ENCODE results near the gene CKB.
A peak's percentile ranks its signal among the peaks of the same experiment; 100 is the strongest.
"Not testable (repeated sequence)": the region's sequence is repeated elsewhere in the genome, so short reads cannot be mapped to it uniquely, and the experiment has no call there.

Gene CKB

DNA sequence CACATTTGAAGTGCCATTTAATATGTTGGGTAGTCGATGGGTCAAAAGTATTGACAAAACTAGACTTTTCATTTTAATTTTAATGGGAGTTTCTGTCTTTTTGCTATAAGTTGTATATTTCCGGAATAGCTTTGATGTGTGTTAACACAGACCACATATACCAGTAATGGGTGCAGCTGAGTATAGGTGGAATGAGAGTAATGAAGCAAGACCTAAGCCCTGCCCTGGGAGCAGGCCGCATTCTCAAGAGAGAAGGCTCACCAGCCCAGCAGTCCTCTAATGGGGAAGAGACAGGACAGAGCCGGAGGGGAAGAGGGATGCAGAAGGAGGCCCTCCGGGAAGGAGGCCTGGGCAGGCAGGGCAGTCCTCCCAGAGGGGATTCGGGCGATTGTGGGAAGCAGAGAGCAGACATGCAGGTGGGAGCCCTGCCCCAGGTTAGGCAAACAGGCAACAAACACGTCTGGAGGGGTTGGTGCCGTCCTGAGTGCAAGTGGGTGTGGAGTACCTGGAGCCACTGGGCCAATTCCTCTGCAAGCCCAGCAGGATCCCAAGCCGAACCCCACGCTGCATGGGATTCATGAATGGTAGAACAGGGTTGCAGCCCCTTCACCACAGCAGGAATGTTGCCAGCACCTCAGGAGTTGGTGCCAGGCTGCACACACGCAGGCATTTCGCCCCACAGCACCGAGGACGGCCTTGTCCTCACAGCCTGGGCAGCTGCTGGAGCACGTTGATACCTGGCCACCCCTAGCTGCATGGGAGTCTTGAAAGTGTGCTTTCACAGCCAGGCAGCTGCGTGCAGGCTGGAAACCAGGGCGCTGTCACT lies 7.8 kb downstream of the CKB start:
- DNase-seq: no peak

DNA sequence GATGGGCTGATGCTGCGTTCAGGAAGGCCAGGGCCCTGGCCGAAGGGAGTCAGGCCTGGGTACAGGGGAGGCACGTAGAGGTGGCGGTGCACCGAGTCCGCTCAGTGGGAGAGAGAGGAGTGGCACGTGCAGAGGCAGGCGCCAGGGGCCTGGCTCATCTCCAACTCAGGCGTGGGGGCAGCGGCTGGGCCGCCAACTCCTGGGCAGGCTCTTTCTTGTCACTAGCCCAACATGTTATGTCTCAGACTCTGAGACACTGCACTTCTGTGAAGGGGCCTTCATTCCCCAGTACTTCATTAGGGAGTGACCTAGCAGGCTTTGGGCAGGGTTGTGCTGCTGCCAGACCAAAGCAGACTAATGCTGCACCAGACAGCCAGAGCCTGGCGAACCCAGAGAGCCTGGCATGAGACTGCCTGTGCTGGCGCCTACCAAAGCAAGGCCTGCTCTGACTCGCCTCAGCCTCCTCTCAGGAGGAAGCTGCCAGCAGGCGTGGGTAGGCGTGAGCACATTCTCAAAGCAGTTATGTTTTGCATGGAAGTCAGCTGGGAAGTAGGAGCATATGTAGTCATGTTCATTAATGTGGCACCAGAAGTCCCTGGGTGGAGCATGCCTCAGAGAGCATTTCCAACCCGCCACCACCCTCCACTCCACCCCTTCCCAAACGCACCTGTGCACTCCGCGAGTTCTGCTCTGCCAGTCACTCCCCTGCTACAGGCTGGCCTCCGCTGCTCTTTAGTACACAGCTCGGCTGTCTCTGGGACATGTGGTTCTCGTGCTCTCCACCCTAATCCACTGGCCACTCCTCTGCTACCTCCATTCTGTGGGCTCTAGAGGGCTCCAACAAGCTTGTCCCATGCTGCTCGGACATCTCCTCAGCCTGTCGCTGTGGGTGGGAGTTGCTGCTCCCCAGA lies 9.7 kb downstream of the CKB start:
- DNase-seq: peak in 46 of 56 donors; percentile 39 to 87 (median 72)

DNA sequence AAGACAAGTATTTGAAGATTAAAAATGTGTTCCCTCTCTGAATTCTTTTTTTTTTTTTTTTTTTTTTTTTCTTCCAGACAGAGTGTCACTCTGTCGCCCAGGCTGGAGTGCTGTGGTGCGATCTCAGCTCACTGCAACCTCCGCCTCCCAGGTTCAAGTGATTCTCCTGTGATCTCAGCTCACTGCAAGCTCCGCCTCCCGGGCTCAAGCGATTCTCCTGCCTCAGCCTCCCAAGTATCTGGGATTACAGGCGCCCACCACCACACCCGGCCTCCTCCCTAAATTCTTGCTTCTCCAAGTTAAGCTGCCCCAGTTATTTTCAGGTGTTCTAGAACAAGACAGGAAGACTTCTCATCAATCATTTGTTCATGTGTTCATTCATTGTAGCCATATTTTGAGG lies 10.4 kb downstream of the CKB start:
- DNase-seq: not testable (repeated sequence)

DNA sequence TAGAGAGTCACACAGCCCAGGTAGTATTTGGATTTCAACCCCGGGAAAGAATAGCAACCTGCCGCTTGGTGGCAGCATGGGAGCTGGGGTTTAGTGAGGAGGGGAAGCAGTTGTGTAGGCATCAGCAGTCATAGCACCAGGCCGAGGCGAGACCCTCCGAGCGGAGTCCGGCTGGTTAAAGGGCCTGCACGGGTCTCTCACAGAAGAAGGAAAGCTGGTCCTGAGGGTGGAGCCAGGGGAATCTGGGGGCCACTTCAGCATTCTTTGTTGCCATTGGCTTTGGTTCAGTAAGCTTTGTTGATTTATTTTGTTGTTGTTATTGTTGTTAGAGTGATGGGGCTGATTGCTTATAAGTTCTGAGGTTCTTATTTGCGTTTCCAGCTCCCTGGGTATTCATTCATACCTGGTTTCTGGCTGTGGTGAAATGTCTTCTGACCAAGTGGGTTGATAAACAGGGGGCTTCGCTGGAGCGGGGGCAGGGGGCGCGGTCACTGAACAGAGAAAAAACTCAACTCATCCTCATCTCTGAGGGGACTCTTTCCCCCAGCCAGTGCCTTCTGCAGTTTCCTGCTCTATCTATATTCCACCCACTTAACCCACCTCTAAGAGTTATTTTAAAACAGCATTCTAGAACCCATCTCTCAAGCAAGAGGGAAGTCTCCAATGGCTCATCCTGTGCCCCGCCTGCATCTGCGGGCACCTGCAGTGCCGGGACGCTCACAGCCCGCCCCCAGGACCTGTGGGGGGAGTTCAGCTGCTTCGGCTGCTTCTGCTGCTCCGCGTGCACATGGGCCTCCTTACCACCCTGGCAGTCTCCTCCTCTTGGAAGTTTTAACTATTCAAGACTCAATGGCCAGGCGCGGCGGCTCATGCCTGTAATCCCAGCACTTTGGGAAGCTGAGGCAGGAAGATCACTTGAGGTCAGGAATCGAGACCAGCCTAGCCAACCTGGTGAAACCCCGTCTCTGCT lies 11.6 kb downstream of the CKB start:
- no peak for DNase-seq

DNA sequence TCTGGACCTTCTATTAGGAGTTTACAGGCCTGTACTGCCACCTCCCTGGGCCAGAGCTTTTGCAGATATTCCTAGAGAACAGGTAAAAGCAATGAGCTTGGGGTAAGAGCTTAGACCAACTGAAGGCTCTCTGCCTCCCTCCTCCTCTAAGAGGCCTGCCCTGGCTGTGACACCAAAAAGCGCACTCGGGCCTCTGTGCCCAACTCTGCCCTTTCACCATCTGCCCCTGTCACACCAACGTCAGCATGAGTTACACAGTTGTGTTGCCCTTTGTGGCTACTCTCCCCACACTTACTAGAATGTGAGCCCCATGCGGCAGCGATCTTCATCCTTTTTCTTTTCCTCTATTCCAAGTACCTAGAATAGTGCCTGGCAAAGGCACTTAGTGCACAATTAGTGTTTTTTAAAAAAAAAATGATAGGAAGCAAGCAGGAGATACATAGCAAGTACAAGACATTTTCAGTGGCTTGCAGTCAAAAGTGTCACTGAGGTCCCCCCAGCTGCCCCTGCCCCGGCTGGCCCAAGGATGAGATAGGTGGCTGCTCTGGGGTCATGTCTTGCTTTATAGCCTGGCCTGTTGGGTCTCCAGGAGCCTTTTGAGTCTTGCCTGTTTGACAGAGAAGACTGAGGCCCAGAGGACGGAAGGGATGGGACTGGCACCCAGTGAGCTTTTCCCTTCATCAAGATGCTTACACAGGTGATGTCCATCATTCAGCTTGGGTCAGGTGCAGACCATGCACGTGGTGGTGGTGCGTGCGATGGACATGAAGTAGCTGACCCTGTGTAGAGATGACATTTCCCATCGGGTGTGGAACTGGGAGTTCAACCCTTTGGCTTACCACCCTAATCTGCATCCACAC lies 12.5 kb downstream of the CKB start:
- no peak for DNase-seq

DNA sequence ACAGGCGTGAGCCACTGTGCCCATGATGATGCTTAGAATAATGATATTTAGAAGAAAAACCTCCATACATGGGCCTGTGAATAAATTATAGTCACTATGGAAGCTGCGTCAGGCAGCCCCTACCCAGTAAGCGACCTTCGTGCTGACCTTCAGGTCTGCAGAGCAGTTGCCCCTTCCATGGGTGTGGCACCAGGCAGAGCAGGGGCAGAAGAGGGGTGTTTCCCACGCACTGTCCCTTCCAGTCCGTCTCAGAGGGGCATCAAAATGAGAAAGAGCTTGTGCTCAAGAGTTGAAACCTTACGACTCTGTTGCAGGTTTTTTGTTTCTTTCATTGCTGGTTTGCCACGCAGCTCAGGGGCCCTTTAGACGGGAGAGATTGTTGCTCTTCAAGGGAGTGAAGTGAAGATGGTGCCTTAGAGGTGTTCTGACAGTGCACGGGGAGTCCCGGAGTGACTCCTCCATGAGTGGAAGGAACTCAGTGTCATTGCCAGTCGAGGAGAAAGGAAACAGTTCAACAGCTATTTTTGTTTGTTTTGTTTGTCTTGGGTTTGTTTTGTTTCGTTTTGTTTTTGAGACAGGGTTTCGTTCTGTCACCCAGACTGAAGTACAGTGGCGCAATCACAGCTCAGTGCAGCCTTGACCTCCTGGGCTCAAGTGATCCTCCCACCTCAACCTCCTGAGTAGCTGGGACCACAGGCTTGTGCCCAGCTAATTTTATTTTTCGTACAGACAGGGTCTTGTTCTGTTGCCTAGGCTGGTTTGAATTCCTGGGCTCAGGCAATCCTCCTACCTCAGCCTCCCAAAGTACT lies 13.9 kb downstream of the CKB start:
- no peak for DNase-seq

DNA sequence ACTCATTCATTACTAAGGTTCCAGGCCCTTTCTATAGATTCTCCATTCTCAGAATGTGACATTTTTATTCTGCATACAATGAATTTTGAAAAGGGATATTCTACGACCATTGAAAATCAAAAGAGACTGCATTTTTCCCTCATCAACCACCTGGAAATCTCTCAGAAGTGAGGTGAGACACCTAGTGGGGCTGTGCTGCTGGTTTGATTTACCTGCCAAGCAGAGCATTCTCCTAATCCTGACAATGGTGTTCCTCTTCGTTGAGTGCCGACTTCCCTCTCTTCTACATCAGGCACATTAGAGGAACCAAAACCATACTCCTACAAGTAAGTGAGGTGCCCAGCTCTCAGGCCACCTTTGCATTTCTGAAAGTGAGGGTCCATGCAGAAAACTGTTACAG lies 14.9 kb downstream of the CKB start:
- DNase-seq: no peak

DNA sequence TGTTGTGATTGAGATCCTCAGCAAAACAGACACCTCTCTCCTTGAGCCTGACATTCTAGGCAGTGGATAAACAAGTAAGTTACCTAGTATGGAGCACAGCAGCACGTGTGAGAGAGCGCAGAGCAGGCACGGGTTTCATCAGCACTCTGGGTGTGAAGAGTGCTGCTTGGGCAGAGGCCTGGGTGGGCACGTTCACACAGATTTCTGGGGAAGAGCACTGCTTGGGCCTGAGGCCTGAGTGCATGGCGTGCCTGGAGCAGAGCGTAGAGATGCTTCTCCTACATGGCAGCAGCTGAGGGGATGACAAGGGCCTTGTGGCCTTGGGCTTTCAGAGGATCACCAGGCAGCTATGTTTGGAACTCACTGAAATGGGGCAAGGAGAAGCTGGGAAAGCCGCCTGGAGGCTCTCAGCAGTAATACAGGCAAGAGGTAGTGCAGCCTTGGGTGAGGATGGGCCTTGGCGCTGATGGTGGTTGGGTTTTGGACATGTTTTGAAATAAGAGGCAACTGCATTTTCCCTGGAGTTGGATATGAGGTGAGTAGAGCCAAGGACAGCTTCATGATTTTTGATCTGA lies 17.6 kb downstream of the CKB start:
- no peak for DNase-seq

DNA sequence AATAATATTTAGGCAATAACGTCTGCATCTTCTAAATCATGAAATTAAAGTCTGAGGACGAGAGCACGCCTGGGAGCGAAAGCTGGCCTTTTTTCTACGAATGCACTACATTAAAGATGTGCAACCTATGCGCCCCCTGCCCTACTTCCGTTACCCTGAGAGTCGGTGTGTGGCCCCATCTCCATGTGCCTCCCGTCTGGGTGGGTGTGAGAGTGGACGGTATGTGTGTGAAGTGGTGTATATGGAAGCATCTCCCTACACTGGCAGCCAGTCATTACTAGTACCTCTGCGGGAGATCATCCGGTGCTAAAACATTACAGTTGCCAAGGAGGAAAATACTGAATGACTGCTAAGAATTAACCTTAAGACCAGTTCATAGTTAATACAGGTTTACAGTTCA lies 19.3 kb downstream of the CKB start:
- DNase-seq: no peak

DNA sequence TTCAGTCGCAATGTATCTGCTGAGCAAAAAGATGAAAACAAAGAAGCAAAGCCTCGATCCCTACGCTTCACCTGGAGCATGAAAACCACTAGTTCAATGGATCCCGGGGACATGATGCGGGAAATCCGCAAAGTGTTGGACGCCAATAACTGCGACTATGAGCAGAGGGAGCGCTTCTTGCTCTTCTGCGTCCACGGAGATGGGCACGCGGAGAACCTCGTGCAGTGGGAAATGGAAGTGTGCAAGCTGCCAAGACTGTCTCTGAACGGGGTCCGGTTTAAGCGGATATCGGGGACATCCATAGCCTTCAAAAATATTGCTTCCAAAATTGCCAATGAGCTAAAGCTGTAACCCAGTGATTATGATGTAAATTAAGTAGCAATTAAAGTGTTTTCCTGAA lies 19.8 kb downstream of the CKB start:
- DNase-seq: no peak

DNA sequence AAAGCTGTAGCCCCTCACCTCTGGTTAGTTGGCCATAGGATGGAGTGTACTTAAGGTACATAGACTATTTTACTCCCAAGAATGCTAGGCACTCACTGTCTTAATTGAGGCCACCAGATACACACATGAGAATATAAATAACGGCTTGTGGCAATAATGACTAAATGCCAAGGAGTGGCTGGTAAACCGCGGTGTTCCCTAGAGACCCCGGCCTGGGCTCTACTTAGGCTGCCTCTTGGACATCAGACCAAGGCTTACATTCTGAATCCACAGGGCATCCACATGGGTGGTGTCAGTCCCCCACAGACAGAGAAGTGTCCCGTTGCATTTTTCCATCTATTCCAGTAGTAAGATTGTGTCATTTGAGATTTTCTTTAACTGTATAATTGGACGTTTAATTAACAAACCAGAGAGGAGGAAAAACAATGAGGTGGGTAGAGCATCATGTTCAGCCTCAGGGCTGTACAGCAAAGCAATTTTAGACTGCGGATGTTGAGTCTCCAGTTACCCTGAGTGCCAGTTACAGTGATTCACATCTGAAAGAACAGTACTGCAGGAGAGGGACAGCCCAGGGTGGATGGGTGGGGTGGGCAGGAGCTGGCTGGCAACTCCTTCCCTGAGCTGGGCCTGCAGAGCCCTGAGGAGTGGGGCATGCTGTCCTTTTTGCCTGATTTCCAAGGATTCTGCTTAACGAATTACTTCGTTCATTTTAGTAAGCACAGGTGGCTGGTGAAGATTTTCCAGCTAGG lies 20.5 kb downstream of the CKB start:
- DNase-seq: no peak

DNA sequence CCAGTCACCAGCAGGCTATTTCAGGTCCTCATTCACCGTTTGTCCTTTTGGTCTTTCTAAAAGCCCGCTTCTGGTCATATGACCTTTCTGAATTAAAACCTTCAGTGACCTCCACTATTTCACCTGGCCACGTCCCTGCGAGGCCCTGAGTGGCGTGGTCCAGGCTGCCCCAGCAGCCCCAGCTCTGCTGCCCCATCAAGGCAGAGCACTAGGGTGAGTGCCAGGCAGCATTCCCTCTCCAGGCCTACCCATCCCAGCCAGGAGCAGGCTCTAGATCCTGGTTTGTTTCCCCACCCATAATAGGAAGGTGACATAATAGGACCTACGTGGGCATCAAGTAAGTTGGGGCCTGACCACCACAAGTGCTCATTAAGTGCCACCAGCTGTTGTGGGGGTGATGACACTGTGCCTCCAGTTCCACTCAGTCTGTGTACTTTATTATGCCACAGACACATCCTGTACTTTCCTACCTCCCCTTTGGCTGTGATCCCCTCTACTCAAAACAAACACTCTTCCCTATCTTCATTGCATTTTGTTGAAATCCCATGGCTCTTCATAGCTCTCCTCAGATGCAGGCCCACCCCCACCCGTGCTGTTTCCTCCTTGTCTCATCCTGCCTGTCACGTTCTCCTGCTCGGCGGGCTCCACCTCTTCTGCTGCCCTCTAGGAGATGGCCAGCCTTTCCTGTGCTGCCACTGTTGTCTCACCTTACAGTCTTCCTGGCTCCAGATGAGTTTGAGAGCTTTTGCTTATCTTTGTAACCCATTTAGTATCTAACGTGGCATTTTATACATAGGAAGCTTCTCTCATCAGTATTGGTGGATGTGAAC lies 21.4 kb downstream of the CKB start:
- DNase-seq: no peak

DNA sequence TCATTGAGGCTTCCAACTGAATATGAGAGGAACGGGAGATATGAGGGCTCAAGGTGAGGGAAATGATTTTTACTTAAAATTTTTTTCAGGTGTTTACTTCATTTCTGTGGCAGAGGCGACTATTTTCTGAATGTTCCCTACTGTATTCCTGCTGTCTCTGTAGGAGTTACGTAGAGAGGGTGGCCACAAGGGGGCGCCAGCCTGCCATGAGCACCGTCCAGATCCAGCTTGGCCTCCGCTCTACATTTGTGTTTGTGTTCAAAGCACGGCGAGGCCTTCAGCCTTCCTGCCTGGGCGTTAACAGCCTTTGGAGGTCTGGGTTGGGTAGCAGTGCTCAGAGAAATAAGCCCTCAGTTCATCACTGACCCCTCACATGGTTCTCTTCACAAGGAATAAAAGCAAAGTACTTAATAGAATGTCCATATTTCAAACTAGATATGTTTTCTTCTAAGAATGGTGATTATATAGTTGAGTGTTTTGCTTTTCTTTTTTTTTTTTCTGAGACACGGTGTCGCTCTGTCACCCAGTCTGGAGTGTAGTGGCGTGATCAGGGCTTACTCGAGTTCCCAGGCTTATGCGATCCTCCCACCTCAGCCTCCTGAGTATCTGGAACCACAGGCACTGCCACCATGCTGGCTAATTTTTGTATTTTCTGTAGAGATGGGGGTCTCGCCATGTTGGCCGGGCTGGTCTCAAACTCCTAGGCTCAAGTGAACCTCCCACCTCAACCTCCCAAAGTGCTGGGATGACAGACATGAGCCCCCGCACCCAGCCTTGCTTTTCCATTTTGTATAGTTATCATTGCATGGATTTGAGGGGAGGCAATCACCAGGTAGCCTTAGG lies 22.3 kb downstream of the CKB start:
- DNase-seq: peak in 55 of 56 donors; percentile 22 to 99 (median 79)

DNA sequence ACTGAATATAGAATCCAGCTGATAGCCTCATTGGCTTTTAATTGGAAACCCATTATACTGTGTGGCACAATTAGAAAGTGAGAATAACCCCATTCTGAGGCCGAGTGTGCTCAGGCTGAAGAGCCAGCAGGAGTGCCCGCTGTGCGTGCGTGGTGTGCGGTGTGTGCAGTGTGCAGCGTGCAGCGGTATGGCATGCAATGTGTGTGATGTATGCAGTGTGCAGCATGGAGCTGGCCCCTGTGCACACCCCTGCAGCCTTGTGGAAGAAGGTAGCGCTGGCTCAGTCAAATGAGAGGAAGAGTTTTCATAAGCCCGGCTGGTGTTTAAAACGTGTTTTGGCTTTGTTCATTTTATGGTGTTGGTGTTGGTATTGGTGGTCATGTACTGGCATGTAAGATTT lies 22.9 kb downstream of the CKB start:
- DNase-seq: no peak

DNA sequence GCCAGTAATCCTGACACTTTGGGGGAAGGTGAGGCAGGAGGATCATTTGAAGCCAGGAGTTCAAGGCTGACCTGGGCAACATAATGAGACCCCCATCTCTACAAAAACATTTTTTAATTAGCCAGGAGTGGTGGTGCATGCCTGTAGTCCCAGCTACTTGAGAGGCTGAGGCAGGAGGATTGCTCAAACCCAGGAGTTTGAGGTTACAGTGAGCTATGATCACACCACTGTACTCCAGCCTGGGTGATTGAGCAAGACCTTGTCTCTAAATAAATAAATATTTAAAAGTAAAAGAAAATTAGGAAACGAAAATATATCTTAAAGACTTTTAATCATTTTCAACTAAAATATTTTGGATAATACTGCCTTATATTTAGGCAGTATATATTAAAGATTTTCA lies 25.9 kb downstream of the CKB start:
- DNase-seq: no peak

DNA sequence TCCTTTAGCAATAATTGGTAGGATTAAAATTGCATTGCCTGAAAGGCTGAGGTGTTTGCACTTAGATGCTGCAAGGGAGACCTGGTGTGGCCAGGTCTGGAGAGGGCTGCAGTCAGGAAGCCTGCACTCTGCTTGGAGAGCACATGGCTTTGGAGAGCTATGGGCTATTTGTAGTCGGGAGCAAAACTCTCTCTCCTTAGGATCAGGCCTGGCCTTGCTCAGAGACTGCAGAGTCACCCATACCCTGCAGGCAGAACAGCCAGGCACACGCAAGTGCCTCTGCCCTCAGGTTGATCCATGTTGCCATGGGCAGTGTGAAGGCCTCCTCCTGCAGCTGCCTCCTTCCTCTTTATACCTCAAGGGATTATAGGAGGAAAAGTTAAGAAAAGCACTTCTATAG lies 26.8 kb downstream of the CKB start:
- DNase-seq: no peak

All from amygdala (tissue), 56 donors.